DMS 273 treated with DMSO at 0.1 percent for 48 hours (cell line): Measurements from ENCODE around the gene B4GALT5.
"Not testable (repeated sequence)": the region's sequence is repeated elsewhere in the genome, so short reads cannot be mapped to it uniquely, and the experiment has no call there.

ENCODE experiments used
- DNase-seq: peaks from one replicate; lab custom pipeline; 2025; lab: John Stamatoyannopoulos, UW

Gene B4GALT5

GRCh38 chr20:49679634-49680033 lies 34.0 kb downstream of the B4GALT5 start:
- no peak for DNase-seq

- DNase-seq: no peak
These were observed 35.6 kb downstream of the B4GALT5 start for GRCh38 chr20:49677777-49678758.

- no peak for DNase-seq
These were observed 36.9 kb downstream of the B4GALT5 start for GRCh38 chr20:49676581-49677291.

- no peak for DNase-seq
These were observed 38.1 kb downstream of the B4GALT5 start for GRCh38 chr20:49675368-49676151.

- no peak for DNase-seq
These were observed 39.0 kb downstream of the B4GALT5 start for GRCh38 chr20:49674383-49675352.

GRCh38 chr20:49672096-49672664 lies 41.5 kb downstream of the B4GALT5 start:
- no peak for DNase-seq

GRCh38 chr20:49671433-49671832 lies 42.2 kb downstream of the B4GALT5 start:
- DNase-seq: no peak

GRCh38 chr20:49669601-49670189 lies 44.0 kb downstream of the B4GALT5 start:
- DNase-seq: no peak

- not testable (repeated sequence) for DNase-seq
These were observed 44.8 kb downstream of the B4GALT5 start for GRCh38 chr20:49668878-49669195.

- no peak for DNase-seq
These were observed 45.3 kb downstream of the B4GALT5 start for GRCh38 chr20:49668181-49668877.

GRCh38 chr20:49666911-49667310 lies 46.8 kb downstream of the B4GALT5 start:
- no peak for DNase-seq

GRCh38 chr20:49665796-49666195 lies 47.9 kb downstream of the B4GALT5 start:
- no peak for DNase-seq

- DNase-seq: no peak
These were observed 48.9 kb downstream of the B4GALT5 start for GRCh38 chr20:49664612-49665313.

- no peak for DNase-seq
These were observed 50.6 kb downstream of the B4GALT5 start for GRCh38 chr20:49663112-49663511.

- DNase-seq: no peak
These were observed 51.9 kb downstream of the B4GALT5 start for GRCh38 chr20:49661560-49662329.

GRCh38 chr20:49660912-49661311 lies 52.8 kb downstream of the B4GALT5 start:
- no peak for DNase-seq

- DNase-seq: no peak
These were observed 54.6 kb downstream of the B4GALT5 start for GRCh38 chr20:49659056-49659455.

GRCh38 chr20:49658508-49658907 lies 55.2 kb downstream of the B4GALT5 start:
- no peak for DNase-seq
